ENCODE measurements around the gene SERTM1. TPM values are rescaled to one million over a fixed set of nuclear protein-coding genes. Genes with fewer than 3 reads are reported as not detected.

Gene SERTM1
- total and polyA plus RNA-seq, 2 of the 8 experiments (the other 6 are each of a cell fraction or from before 2014, with no cell fraction given) = 0.48 to 1.6 TPM

DNA sequence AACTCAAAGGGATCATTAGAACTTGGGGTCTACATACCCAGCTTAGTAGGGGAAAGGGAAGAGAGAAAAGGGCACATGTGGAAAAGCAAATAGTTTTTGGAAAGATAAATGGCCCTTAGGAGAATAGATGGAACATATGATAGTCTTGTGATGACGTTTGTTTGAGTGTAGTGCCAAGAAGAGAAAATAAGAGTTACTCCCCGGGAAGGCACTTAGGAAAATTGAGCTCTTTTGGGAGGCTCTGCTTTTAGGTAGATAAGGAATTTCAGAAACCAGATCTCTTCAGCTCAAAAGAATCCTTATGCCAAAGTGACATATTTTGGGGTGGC lies 44.8 kb upstream of the SERTM1 start:
- no peak overlapping the region for H2BK120ac ChIP-seq (replicated peaks; ENCODE audit: low read depth, low read length)
- ChIA-PET POLR2A (ENCODE audit: partially characterized antibody) (no interaction called here), CTCF (ENCODE audit: partially characterized antibody) (interaction anchor here (0.6 to 0.7 kb wide), 2 partner anchors 60 to 176 kb away, joined by 3 read pairs; no protein-coding TSS in a partner anchor)
- H3K14ac ChIP-seq (ENCODE audit: insufficient read length) = no peak overlapping the region
- H3K27ac ChIP-seq (ENCODE audit: low read depth, low read length) = no peak overlapping the region
- H3K4ac ChIP-seq (replicated peaks; ENCODE audit: insufficient read length, low read depth, low read length) = no peak overlapping the region
- FAIRE-seq = no peak
- H3K79me2 ChIP-seq (ENCODE audit: control insufficient read depth in 1 of 2, insufficient read depth in 2 of 2, low read length in 2 of 2) = no peaks in the 10 kb centered on the region
- H2BK20ac ChIP-seq (ENCODE audit: low read length) = no peak overlapping the region
- H3K36me3 ChIP-seq (ENCODE audit: control insufficient read depth in 2 of 4, insufficient read depth in 4 of 4, low read length in 3 of 4) = no peaks in the 10 kb centered on the region
- no peak overlapping the region for H2BK15ac ChIP-seq (ENCODE audit: low read length)
- no peak overlapping the region for H3K9ac ChIP-seq (replicated peaks in 1 of 4; ENCODE audit: extremely low read depth in 1 of 4, low read depth in 3 of 4, low read length in 3 of 4)
- H3K4me2 ChIP-seq (ENCODE audit: insufficient read depth in 1 of 2, low read depth in 2 of 2, low read length in 2 of 2) = no peak overlapping the region
- no peak for DNase-seq (ENCODE audit: low read depth in 1 of 2, low spot score in 2 of 2)
- H3K4me1 ChIP-seq (replicated peaks in 1 of 4; ENCODE audit: control insufficient read depth in 3 of 4, insufficient read depth in 4 of 4, low read length in 3 of 4) = peaks cover 0 to 9% (median under 1%) of the 10 kb centered on the region in 4 experiments; a peak in 4 of 7 replicates
- no peak overlapping the region for H2AFZ ChIP-seq (ENCODE audit: low read length)
- no peak overlapping the region for H4K8ac ChIP-seq (ENCODE audit: extremely low read depth, insufficient read depth, low read length)
- no peak overlapping the region for H3K4me3 ChIP-seq (ENCODE audit: extremely low read depth in 1 of 4, insufficient read depth in 2 of 4, low read depth in 3 of 4, low read length in 4 of 4)
- H3K27me3 ChIP-seq (replicated peaks in 1 of 4; ENCODE audit: control insufficient read depth in 3 of 4, extremely low read depth in 1 of 4, insufficient read depth in 3 of 4, low read length in 3 of 4) = peaks cover 0 to 1% (median 0%) of the 10 kb centered on the region in 4 experiments; a peak in 1 of 7 replicates
- no peaks in the 10 kb centered on the region for H3K23me2 ChIP-seq (ENCODE audit: low read depth, low read length)
- no peak overlapping the region for H3K23ac ChIP-seq (ENCODE audit: insufficient read length)
- H2BK5ac ChIP-seq (ENCODE audit: low read depth, low read length) = no peak overlapping the region
- no peak overlapping the region for H4K5ac ChIP-seq (ENCODE audit: insufficient read length, low read depth, low read length)
- H3K56ac ChIP-seq (replicated peaks; ENCODE audit: insufficient read length, low read depth, low read length) = no peak overlapping the region
- H2AK5ac ChIP-seq (ENCODE audit: low read depth, low read length) = no peak overlapping the region
- no peak overlapping the region for H4K91ac ChIP-seq (replicated peaks; ENCODE audit: insufficient read length, low read length)
- H2BK12ac ChIP-seq (ENCODE audit: low read depth, low read length) = no peak overlapping the region
- 90% methylated on average over 2 of the region's 2 CpGs; no CpG with 5 or more reads in 1 of the 2 experiments for WGBS, 2 experiments (ENCODE audit: extremely low coverage in 1 of 2, insufficient coverage in 1 of 2, insufficient read length in 1 of 2, insufficient replicate concordance in 2 of 2, low coverage in 1 of 2, low lambda C conversion rate in 2 of 2, missing lambda C conversion rate in 1 of 2)
- no peaks in the 10 kb centered on the region for H4K20me1 ChIP-seq (replicated peaks in 1 of 2; ENCODE audit: control insufficient read depth in 1 of 2, insufficient read depth in 2 of 2, low read length in 2 of 2)
- H3K79me1 ChIP-seq (ENCODE audit: low read depth, low read length) = no peaks in the 10 kb centered on the region
- TF ChIP-seq KDM1A (IDR thresholded peaks at IDR 0.05; ENCODE audit: borderline replicate concordance, low read length) = no peak
- TF ChIP-seq YY1 (IDR thresholded peaks at IDR 0.05; ENCODE audit: low read depth, low read length) = no peak
- no peak for TF ChIP-seq NANOG (IDR thresholded peaks at IDR 0.05; ENCODE audit: insufficient read depth, low read depth, low read length, poor library complexity, severe bottlenecking)
- H3K9me3 ChIP-seq (ENCODE audit: insufficient read depth in 2 of 2, low read depth in 1 of 2, low read length in 1 of 2) = no peaks in the 10 kb centered on the region
- H3K18ac ChIP-seq (ENCODE audit: extremely low read depth, low read length) = no peak overlapping the region
